Measurements from ENCODE around the gene TIRAP.

TIRAP gene

GRCh38 chr11:126328444-126328843 lies 45.6 kb downstream of the TIRAP start:
- DNase-seq (ENCODE audit: low read depth): no peak
- H3K4me3 ChIP-seq (replicated peaks; ENCODE audit: low read depth, low read length): no peak overlapping the region
- TF ChIP-seq CTCF (IDR thresholded peaks at IDR 0.05; ENCODE audit: low read length, missing control alignments): no peak

DNA sequence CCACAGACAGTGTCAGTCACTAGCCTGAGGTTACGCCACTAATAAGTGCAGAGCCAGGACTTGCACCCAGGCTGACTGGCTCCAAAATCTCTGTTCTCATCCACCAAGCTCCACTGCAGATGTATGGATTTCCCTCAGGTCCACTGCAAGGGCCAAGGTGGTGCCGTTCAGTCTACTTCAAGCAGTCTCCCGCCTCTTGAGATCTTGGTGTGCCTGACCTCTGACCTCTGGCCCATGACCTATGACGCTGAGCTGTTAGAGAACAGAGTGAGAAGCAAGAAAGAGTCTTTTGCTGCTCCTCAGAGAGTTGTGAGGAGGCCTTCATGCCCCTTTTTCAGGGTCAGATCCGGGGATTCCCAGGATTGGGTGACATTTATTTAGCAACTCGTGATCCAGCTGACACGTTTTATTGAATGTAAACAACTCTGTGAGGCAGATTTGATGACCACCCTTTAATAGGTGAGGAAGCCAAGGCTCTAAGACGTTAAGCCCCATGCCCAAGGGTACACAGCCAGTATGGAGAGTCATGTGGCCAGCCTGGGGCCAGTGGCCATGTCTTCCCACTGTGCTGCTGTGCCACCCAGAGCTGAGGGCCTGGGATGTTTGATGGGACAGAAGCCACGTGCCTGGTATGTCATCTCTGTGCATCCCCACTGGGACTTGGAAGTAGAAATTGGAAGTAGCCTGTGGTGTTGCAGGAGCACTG lies 46.2 kb downstream of the TIRAP start:
- DNase-seq (ENCODE audit: low read depth): no peak
- no peak for TF ChIP-seq CTCF (IDR thresholded peaks at IDR 0.05; ENCODE audit: low read length, missing control alignments)
- H3K4me3 ChIP-seq (replicated peaks; ENCODE audit: low read depth, low read length): no peak overlapping the region

DNA sequence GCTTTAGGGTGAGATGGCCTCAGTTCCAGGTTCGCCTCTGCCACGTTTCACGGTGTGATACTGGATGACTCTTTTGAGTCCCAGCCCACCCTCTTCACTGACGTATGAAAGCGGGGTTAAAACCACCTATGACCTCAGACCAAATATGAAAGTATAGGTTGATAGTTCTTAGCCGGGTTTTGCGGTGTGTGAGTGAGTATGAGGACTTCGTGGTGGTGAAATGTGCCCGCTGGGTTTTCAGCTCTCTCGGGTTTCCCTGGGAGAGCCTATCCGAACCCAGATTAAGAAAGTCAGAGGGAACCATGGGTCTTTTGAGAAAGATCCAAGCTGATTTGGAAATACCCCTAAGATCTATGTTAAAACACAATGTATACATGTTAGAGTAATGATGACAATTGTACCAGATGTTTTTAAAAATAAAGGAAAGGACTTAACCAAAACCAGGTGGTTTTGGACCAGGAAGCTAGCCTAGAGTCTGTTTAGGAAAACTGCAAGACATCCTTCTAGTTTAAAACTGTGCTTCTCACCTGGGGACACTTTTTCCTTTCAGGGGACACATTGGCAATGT lies 46.8 kb downstream of the TIRAP start:
- no peak for DNase-seq (ENCODE audit: low read depth)
- no peak overlapping the region for H3K4me3 ChIP-seq (replicated peaks; ENCODE audit: low read depth, low read length)
- no peak for TF ChIP-seq CTCF (IDR thresholded peaks at IDR 0.05; ENCODE audit: low read length, missing control alignments)

DNA sequence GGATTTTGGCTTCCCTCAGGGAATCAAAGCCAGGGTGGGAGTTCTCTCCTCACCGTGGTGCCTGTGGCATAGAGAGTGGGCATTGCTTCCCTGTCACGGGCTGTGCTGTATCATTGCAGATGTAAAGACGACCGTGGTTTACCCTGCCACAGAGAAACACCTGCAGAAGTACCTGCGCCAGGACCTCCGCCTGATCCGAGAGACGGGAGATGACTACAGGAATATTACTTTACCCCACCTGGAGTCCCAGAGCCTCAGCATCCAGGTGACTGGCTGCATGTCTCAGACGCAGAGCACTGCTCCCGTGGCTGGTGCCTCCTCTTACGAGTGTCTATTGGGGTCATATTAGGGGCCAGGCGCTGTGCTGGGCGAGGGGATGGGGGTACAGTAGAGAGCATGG lies 48.4 kb downstream of the TIRAP start:
- TF ChIP-seq CTCF (IDR thresholded peaks at IDR 0.05; ENCODE audit: low read length, missing control alignments): no peak
- DNase-seq (ENCODE audit: low read depth): no peak

DNA sequence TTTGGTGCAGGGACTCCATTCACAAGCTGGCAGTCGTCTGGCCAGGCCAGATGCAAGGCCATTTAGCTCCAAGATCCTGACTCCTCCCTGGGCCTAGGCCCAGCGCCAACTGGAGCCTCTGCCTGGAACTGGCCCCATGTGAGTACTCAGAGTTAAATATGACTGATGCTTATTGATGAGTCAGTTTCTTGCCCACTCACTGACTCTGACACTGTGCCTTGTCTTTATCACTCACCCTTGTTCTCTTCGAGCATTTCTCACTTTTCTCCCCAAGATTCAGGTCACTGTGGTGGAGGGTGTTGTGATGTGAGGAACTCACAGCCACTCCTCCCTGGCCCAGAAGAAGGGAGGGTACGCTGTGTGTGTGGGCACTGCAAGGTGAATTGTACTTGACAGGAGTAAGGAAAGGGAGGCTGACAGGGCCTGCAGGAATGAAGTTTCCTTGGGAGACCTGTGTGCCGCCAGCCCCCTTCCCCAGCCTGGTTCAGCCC lies 49.4 kb downstream of the TIRAP start:
- no peak for TF ChIP-seq CTCF (IDR thresholded peaks at IDR 0.05; ENCODE audit: low read length, missing control alignments)
- no peak overlapping the region for H3K4me3 ChIP-seq (replicated peaks; ENCODE audit: low read depth, low read length)
- peak; percentile 82 for DNase-seq (ENCODE audit: low read depth)

More for the DNA sequence above, 48.4 kb downstream of the TIRAP start:
- H3K4me3 ChIP-seq (replicated peaks; ENCODE audit: low read depth, low read length): no peak overlapping the region

DNA sequence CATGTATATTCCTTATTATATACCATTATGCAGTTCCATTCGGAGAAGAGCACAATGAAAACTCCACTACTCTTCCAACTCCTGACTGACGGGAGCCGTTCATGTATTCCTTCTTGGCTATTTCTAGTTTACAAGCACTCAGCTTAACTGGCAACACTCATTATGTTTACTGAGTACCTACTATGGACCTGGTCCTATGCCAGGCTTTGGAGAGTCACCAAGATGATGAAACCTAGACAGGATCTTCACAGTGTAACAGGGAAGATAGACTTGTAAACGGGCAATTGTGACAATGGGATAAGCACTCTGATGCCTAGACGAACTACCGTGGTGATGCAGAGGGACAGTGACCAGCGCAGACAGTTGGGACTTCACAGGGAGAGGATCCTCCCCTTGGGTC lies 50.2 kb downstream of the TIRAP start:
- no peak for TF ChIP-seq CTCF (IDR thresholded peaks at IDR 0.05; ENCODE audit: low read length, missing control alignments)
- no peak for DNase-seq (ENCODE audit: low read depth)

More for the DNA sequence above, 50.2 kb downstream of the TIRAP start:
- no peak overlapping the region for H3K4me3 ChIP-seq (replicated peaks; ENCODE audit: low read depth, low read length)
